Mononuclear cell (primary cell): ENCODE data around the gene CHCHD3. TPM values are rescaled to one million over a fixed set of nuclear protein-coding genes. Genes with fewer than 3 reads are reported as not detected.

Experiments
- H3K27me3 ChIP-seq: 2 replicates; pipeline ENCODE4 v1.6.0; 2011; ENCODE audit warnings: low read length, control low read depth; ENCODE audit not compliant: insufficient read depth
- H3K4me1 ChIP-seq: 2 replicates; pipeline ENCODE4 v1.5.1; 2011; ENCODE audit warnings: mild to moderate bottlenecking, low read length, control low read depth; ENCODE audit not compliant: insufficient read depth
- H3K4me3 ChIP-seq: 2 replicates; pipeline ENCODE4 v1.5.1; 2011; ENCODE audit warnings: mild to moderate bottlenecking, low read length, moderate library complexity
- H3K9me3 ChIP-seq: 2 replicates; pipeline ENCODE4 v1.5.1; 2011; ENCODE audit warnings: low read depth, mild to moderate bottlenecking, control low read depth, low read length
- total RNA-seq: library from RNA; depleted of rRNA; stranded (reverse); fragments of >200 nt; gene quantifications from one replicate; pipeline ENCODE4 v1.2.3, GENCODE V29; 2012

The CHCHD3 gene
- total RNA-seq, 1 donor: 31.1 TPM

DNA sequence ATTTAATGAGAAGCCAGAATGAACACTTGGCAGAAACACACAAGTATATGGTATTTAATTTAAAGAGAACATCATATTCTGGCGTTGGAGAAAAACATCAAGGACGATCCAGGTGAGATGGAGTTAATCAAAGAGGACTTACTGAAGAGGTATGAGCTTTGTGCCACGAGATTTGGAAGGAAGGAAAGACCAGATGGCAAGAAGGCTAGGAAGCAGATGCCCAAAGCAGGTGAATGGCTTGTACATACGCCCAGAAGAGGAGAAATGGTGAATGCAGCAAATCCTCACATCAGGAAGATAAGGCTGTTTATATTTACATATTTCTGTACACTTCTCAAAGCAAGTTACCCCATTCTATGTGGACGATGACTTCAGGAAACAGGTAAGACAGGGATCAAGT lies 341.7 kb downstream of the CHCHD3 start:
- Histone ChIP-seq H3K4me1 (no peaks in the 10 kb centered on the region), H3K27me3 (no peaks in the 10 kb centered on the region), H3K9me3 (peaks cover 12% of the 10 kb centered on the region), H3K4me3 (no peak overlapping the region)

GRCh38 chr7:132739271-132739955 lies 342.5 kb downstream of the CHCHD3 start:
- no peaks in the 10 kb centered on the region for H3K4me1 ChIP-seq

DNA sequence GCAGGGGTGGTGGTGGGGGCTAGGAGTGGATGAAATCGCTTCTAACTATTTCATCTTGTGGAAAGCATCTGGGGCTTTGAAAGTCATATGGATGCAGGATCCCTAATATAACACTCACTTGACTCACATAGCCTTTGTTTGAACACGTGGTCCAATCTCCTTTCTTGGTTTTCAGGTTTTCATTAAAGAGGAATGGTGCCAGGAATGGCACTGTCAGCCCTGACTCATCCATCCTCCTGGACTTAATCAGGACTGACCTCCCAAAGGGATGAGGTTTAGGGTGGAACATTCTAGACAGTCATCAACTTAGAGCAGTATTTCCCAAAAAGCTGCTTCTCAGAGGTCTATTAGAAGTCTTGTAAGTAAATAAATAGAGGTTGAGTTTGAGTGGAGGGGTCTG lies 343.6 kb downstream of the CHCHD3 start:
- Histone ChIP-seq H3K4me1 (no peaks in the 10 kb centered on the region), H3K27me3 (no peaks in the 10 kb centered on the region), H3K9me3 (peaks cover under 1% of the 10 kb centered on the region), H3K4me3 (no peak overlapping the region)

More at GRCh38 chr7:132739271-132739955, 342.5 kb downstream of the CHCHD3 start:
- no peak overlapping the region for H3K4me3 ChIP-seq
- H3K9me3 ChIP-seq: peaks cover 12% of the 10 kb centered on the region
- no peaks in the 10 kb centered on the region for H3K27me3 ChIP-seq

GRCh38 chr7:132735476-132735875 lies 346.4 kb downstream of the CHCHD3 start:
- Histone ChIP-seq H3K4me1 (no peaks in the 10 kb centered on the region), H3K9me3 (no peaks in the 10 kb centered on the region), H3K27me3 (no peaks in the 10 kb centered on the region), H3K4me3 (no peak overlapping the region)

Other genes with a start within 250 kb of the CHCHD3 start
- 106 TPM for gene EXOC4, start 171.0 kb upstream of the CHCHD3 start, total RNA-seq